HEK293 (cell line): ENCODE data around the gene LMO4.

Experiments used
- CTCF ChIA-PET: fragments of 350-600 bp; formaldehyde crosslinking; extraction: SDS; loops from one replicate; lab custom pipeline; 2021; ENCODE audit warnings: antibody characterized with exemption; lab: Yijun Ruan, JAX
- POLR2A ChIA-PET: fragments of 300-600 bp; formaldehyde crosslinking; extraction: SDS; loops from one replicate; lab custom pipeline; 2020; ENCODE audit warnings: antibody characterized with exemption, inconsistent platforms; lab: Yijun Ruan, JAX
- H3K27ac ChIP-seq: fragments of 200-500 bp; sonication (Bioruptor generic); 2 replicates; pipeline ENCODE4 v1.5.1; 2014; ENCODE audit warnings: low read depth, low read length, control low read depth, inconsistent platforms; ENCODE audit errors: extremely low read depth
- H3K36me3 ChIP-seq, 2 experiments: fragments of 200-500 bp in 1 of 2; sonication (Bioruptor generic) in 1 of 2; 1 replicate in 1 of 2; 2 replicates in 1 of 2; pipeline ENCODE4 v1.5.1; 2014 to 2017; ENCODE audit warnings: inconsistent platforms in 2 of 2, low read length in 2 of 2; ENCODE audit not compliant: control insufficient read depth in 2 of 2, insufficient read depth in 1 of 2
- H3K4me1 ChIP-seq: fragments of 200-500 bp; sonication (Bioruptor generic); 2 replicates; pipeline ENCODE4 v1.5.1; 2014; ENCODE audit warnings: mild to moderate bottlenecking, low read length, inconsistent platforms; ENCODE audit not compliant: control insufficient read depth, insufficient read depth
- H3K4me3 ChIP-seq: 2 replicates; pipeline ENCODE4 v1.5.1; 2011; ENCODE audit warnings: low read depth, mild to moderate bottlenecking, control low read depth, low read length, moderate library complexity
- H3K9me3 ChIP-seq: fragments of 200-500 bp; sonication (Bioruptor generic); 2 replicates; pipeline ENCODE4 v1.5.1; 2014; ENCODE audit warnings: low read depth, low read length, inconsistent platforms; ENCODE audit not compliant: control insufficient read depth, insufficient read depth
- GLI4 ChIP-seq: fragments of 450-650 bp; formaldehyde crosslinking; IDR thresholded peaks from 2 replicates; pipeline ENCODE4 v1.5.1; 2016; ENCODE audit warnings: missing biosample characterization, missing genetic modification characterization
- HOXA7 ChIP-seq: sonication (generic); formaldehyde crosslinking; IDR thresholded peaks from 2 replicates; pipeline ENCODE4 v1.8.1; 2022; ENCODE audit warnings: missing genetic modification reagents, borderline replicate concordance
- HOXC10 ChIP-seq: sonication (generic); formaldehyde crosslinking; IDR thresholded peaks from 2 replicates; pipeline ENCODE4 v1.8.1; 2023; ENCODE audit warnings: mild to moderate bottlenecking, missing genetic modification reagents
- KLF7 ChIP-seq: fragments of 450-650 bp; formaldehyde crosslinking; IDR thresholded peaks from 2 replicates; pipeline ENCODE4 v1.5.1; 2016; ENCODE audit warnings: missing biosample characterization, missing genetic modification characterization, borderline replicate concordance
- RBAK ChIP-seq: fragments of 450-650 bp; formaldehyde crosslinking; IDR thresholded peaks from 2 replicates; pipeline ENCODE4 v1.5.1; 2016; ENCODE audit warnings: missing biosample characterization, missing genetic modification characterization
- SALL2 ChIP-seq: fragments of 450-650 bp; formaldehyde crosslinking; IDR thresholded peaks from 2 replicates; pipeline ENCODE4 v1.5.0; 2017; ENCODE audit warnings: missing biosample characterization, mild to moderate bottlenecking, missing genetic modification characterization, borderline replicate concordance
- TCF7L2 ChIP-seq: IDR thresholded peaks from 2 replicates; pipeline ENCODE4 v1.6.1; 2011; ENCODE audit warnings: low read depth, mild to moderate bottlenecking, inconsistent platforms, low read length, moderate library complexity, borderline replicate concordance
- ZNF16 ChIP-seq: fragments of 450-650 bp; formaldehyde crosslinking; IDR thresholded peaks from 2 replicates; pipeline ENCODE4 v1.5.1; 2016; ENCODE audit warnings: low read depth, missing biosample characterization, missing genetic modification characterization
- ZNF18 ChIP-seq: fragments of 450-650 bp; formaldehyde crosslinking; IDR thresholded peaks from 2 replicates; pipeline ENCODE4 v1.5.1; 2016; ENCODE audit warnings: missing biosample characterization, missing genetic modification characterization
- ZNF23 ChIP-seq: fragments of 450-650 bp; formaldehyde crosslinking; IDR thresholded peaks from 2 replicates; pipeline ENCODE4 v1.5.1; 2016; ENCODE audit warnings: missing biosample characterization, missing genetic modification characterization, borderline replicate concordance
- ZNF239 ChIP-seq: fragments of 450-650 bp; formaldehyde crosslinking; IDR thresholded peaks from 2 replicates; pipeline ENCODE4 v1.5.1; 2016; ENCODE audit warnings: missing biosample characterization, missing genetic modification characterization
- ZNF335 ChIP-seq: fragments of 450-650 bp; formaldehyde crosslinking; conservative IDR thresholded peaks from 2 replicates; pipeline ENCODE4 v1.5.1; 2016; ENCODE audit warnings: missing biosample characterization, missing genetic modification characterization
- ZNF391 ChIP-seq: fragments of 450-650 bp; formaldehyde crosslinking; IDR thresholded peaks from 2 replicates; pipeline ENCODE4 v1.5.1; 2016; ENCODE audit warnings: low read depth, missing biosample characterization, missing genetic modification characterization, borderline replicate concordance
- ZNF48 ChIP-seq: fragments of 450-650 bp; formaldehyde crosslinking; IDR thresholded peaks from 2 replicates; pipeline ENCODE4 v1.5.1; 2016; ENCODE audit warnings: missing biosample characterization, missing genetic modification characterization
- ZNF596 ChIP-seq: fragments of 450-650 bp; IDR thresholded peaks from 2 replicates; pipeline ENCODE4 v1.5.0; 2018; ENCODE audit warnings: missing biosample characterization, mild to moderate bottlenecking, missing genetic modification characterization, moderate library complexity
- ZNF654 ChIP-seq: fragments of 450-650 bp; formaldehyde crosslinking; IDR thresholded peaks from 2 replicates; pipeline ENCODE4 v1.5.1; 2016; ENCODE audit warnings: low read depth, missing biosample characterization, missing genetic modification characterization
- ZNF664 ChIP-seq: fragments of 450-650 bp; formaldehyde crosslinking; IDR thresholded peaks from 2 replicates; pipeline ENCODE4 v1.5.1; 2016; ENCODE audit warnings: missing biosample characterization, missing genetic modification characterization
- ZNF791 ChIP-seq: fragments of 450-650 bp; formaldehyde crosslinking; IDR thresholded peaks from 2 replicates; pipeline ENCODE4 v1.5.1; 2016; ENCODE audit warnings: missing biosample characterization, missing genetic modification characterization
- TF ChIP-seq, protein P1 (sequence below): fragments of 450-650 bp; formaldehyde crosslinking; IDR thresholded peaks from 2 replicates; pipeline ENCODE4 v1.5.1; 2016; ENCODE audit warnings: missing biosample characterization, missing genetic modification characterization
- TF ChIP-seq, protein P2 (sequence below): fragments of 450-650 bp; formaldehyde crosslinking; IDR thresholded peaks from 2 replicates; pipeline ENCODE4 v1.5.1; 2016; ENCODE audit warnings: missing biosample characterization, missing genetic modification characterization

LMO4 gene

GRCh38 chr1:87346130-87346814 lies 17.6 kb downstream of the LMO4 start:
- TF ChIP-seq TCF7L2 (no peak), ZNF391 (no peak), RBAK (tag by site-specific recombination) (no peak), SALL2 (no peak), ZNF335 (tag by site-specific recombination) (no peak), KLF7 (tag by site-specific recombination) (no peak), ZNF16 (tag by site-specific recombination) (no peak), ZNF596 (tag by site-specific recombination) (no peak), HOXA7 (CRISPR knock-in tag) (no peak), ZNF791 (no peak), ZNF18 (tag by site-specific recombination) (no peak), GLI4 (tag by site-specific recombination) (no peak), ZNF664 (no peak), HOXC10 (CRISPR knock-in tag) (no peak), ZNF23 (tag by site-specific recombination) (no peak)
- TF ChIP-seq, protein P1, sequence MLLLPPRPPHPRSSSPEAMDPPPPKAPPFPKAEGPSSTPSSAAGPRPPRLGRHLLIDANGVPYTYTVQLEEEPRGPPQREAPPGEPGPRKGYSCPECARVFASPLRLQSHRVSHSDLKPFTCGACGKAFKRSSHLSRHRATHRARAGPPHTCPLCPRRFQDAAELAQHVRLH (tag by site-specific recombination) = no peak
- Histone ChIP-seq H3K36me3 (peaks cover 22 to 67% of the 10 kb centered on the region in 2 experiments), H3K27ac (no peak overlapping the region), H3K4me1 (no peaks in the 10 kb centered on the region), H3K9me3 (no peaks in the 10 kb centered on the region), H3K4me3 (no peak overlapping the region)
- ChIA-PET CTCF (interaction anchor here (0.6 kb wide), 1 partner anchor 683 kb away, joined by 7 read pairs; no protein-coding TSS in a partner anchor), POLR2A (no interaction called here)

DNA sequence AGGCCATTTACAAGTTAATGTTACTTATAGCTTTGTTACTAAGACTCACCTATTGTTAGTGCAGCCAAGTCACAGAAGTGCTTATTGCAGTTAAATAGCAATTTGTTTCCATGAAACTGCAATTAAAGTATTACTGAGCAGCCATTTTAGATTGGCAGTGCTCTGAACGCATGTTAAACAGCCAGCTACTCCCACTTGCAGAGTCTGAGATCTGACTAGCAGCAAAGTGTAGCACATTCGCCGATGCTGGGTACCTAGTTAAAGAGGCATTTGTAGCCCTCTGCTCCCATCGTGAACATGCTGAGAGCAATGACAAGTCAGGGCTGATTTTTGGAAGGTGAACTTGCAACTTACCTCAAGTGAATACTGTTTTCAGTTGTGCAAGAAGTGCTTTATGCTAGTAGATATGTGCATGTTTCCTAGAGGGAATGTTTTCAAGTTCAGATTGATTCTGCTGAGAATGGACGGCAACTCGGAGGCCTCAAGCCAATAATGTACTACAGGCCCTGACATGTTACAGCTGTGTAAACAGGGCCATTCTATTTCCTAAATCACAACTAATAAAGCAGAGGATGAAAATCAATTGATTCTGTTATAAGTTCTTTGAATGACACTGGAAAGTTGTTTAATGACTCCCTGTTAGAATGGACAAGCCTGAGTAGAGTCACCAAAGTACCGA lies 19.8 kb downstream of the LMO4 start:
- no peak overlapping the region for H3K27ac ChIP-seq
- H3K4me3 ChIP-seq = no peak overlapping the region
- CTCF ChIA-PET = interaction anchor here (1.3 kb wide), 1 partner anchor 22 kb away, joined by 5 read pairs; no protein-coding TSS in a partner anchor
- H3K36me3 ChIP-seq = peaks cover 14 to 45% of the 10 kb centered on the region in 2 experiments; a peak in 2 of 3 replicates
- H3K9me3 ChIP-seq = no peaks in the 10 kb centered on the region
- H3K4me1 ChIP-seq = no peaks in the 10 kb centered on the region
- TF ChIP-seq ZNF654 (tag by site-specific recombination) (no peak), ZNF239 (tag by site-specific recombination) (no peak), ZNF48 (no peak)
- TF ChIP-seq, protein P2, sequence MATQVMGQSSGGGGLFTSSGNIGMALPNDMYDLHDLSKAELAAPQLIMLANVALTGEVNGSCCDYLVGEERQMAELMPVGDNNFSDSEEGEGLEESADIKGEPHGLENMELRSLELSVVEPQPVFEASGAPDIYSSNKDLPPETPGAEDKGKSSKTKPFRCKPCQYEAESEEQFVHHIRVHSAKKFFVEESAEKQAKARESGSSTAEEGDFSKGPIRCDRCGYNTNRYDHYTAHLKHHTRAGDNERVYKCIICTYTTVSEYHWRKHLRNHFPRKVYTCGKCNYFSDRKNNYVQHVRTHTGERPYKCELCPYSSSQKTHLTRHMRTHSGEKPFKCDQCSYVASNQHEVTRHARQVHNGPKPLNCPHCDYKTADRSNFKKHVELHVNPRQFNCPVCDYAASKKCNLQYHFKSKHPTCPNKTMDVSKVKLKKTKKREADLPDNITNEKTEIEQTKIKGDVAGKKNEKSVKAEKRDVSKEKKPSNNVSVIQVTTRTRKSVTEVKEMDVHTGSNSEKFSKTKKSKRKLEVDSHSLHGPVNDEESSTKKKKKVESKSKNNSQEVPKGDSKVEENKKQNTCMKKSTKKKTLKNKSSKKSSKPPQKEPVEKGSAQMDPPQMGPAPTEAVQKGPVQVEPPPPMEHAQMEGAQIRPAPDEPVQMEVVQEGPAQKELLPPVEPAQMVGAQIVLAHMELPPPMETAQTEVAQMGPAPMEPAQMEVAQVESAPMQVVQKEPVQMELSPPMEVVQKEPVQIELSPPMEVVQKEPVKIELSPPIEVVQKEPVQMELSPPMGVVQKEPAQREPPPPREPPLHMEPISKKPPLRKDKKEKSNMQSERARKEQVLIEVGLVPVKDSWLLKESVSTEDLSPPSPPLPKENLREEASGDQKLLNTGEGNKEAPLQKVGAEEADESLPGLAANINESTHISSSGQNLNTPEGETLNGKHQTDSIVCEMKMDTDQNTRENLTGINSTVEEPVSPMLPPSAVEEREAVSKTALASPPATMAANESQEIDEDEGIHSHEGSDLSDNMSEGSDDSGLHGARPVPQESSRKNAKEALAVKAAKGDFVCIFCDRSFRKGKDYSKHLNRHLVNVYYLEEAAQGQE (tag by site-specific recombination) = no peak
- POLR2A ChIA-PET = interaction anchor here (0.7 kb wide), 1 partner anchor 20 kb away, joined by 3 read pairs; the partner anchor contains the start of gene LMO4
